SH-SY5Y (cell line): ENCODE measurements around the gene TMEM232.

Experiments used
- GATA2 ChIP-seq: IDR thresholded peaks from 2 replicates; pipeline ENCODE4 v1.6.1; 2011; ENCODE audit warnings: mild to moderate bottlenecking, low read depth, low read length
- GATA3 ChIP-seq: IDR thresholded peaks from 2 replicates; pipeline ENCODE4 v1.6.1; 2011; ENCODE audit warnings: low read depth, mild to moderate bottlenecking, low read length, moderate library complexity

Gene TMEM232

GRCh38 chr5:110386782-110387181 lies 339.7 kb downstream of the TMEM232 start:
- TF ChIP-seq GATA2 (no peak), GATA3 (no peak)

- no peak for TF ChIP-seq GATA3
- no peak for TF ChIP-seq GATA2
Observed at GRCh38 chr5:110383231-110383630, 343.2 kb downstream of the TMEM232 start.

- no peak for TF ChIP-seq GATA3
- TF ChIP-seq GATA2 = no peak
Observed at GRCh38 chr5:110377943-110378342, 348.5 kb downstream of the TMEM232 start.

- TF ChIP-seq GATA2 = no peak
- no peak for TF ChIP-seq GATA3
Observed at GRCh38 chr5:110377361-110377760, 349.1 kb downstream of the TMEM232 start.

- TF ChIP-seq GATA2 = no peak
- TF ChIP-seq GATA3 = no peak
Observed at GRCh38 chr5:110376281-110376951, 350.1 kb downstream of the TMEM232 start.

- TF ChIP-seq GATA2 (no peak), GATA3 (no peak)
Observed at GRCh38 chr5:110371725-110372041, 354.8 kb downstream of the TMEM232 start.

GRCh38 chr5:110371011-110371724 lies 355.3 kb downstream of the TMEM232 start:
- TF ChIP-seq GATA3 (no peak), GATA2 (no peak)
